ENCODE measurements around the gene KDELR1.
"Not testable (repeated sequence)": the region's sequence is repeated elsewhere in the genome, so short reads cannot be mapped to it uniquely, and the experiment has no call there.

The KDELR1 gene

DNA sequence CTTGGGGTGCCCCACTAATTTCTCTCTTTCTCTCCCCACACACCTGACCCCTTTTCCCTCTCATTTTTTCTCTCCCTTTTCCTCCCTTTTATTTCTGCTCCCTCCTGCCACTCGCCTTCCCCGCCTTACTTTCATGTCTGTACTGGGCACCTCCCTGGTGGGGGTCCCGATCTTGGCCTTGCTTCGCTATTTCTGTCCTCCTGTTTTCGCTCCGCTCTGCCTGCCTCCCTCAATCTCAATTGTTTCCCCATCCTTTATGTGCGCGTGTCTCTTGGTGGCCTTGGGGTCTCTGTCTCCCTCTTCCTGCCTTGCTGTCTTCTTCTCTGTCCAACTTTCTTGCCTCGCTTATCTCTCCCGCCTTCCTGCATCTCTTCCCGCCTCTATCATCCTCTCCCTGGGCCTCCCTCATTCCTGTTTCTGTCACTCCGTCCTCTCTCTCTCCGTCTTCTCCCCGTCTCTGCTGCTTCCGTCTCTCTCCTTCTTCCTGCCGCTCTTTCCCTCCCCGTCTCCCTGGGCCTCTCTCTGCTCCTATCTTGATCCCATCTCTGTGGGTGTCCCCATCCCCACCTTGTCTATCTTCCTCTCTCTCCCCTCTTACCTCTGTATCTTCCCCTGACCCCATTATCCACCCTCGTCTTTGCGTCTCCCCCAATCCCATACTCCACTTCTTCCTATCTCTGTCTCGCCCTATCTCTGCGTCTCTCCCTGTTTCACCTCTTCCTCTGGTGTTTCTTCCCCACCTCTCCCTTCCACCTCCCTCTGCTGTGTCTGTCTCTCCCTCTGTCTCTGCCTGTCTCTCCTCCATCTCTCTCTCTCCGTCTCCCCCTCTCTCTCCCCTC lies 6.1 kb upstream of the KDELR1 start:
- FAIRE-seq = no peak

DNA sequence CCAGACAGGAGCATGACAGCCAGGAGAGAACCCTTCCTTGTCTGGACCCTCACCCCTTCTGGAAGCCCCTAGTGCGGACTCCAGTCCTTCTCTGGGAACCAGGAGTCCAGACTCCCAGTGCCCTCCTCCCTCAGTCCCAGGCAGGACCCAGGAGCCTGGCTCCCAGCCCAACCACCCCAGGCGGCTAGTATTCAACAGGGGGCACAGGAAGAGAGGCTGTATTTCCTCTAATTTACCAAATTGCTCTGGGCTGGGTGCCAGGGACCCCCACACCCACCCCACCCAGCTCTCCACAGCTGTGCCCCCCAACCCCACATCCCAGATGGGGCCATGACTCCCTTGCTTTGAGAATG lies 5.4 kb upstream of the KDELR1 start:
- no peak for FAIRE-seq

DNA sequence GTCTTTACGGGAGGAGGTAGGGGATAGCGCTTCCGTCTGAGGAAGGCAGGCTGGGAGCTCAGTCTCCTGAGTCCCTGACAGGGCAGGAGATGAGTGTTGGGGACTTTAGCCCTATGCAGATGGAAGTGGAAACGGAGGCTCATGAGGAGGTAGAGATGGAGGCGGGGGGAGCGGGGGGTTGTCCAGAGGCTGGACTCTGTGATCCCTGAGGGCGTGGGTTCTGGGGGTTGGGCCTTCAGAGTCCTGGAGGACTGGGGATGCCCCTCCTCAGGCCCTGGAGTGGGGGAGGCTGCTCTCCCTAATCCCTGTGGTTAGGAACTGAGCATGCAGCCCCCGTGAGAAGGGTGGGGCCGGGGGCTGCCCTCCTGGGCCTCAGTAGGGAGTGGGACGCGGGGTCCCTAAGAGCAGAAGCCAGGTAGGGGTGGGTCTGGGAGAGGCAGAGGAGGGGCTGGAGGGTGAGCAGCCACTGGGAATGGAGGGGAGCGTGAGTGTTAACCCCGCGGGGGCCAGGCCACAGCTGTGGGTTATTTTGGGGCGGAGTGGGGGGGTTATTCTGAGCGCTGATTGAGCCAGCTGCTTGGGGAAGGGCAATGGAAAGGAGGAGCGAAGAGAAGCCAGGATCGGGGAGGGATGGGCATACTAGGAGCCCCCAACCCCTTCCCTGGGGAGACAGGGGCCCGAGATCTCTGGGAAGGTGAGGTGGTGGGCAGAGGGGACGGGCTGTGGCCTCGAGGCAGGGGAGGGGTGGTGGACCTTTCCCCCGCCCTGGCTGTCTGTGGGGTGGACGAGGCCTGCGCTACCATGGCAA lies 4.9 kb upstream of the KDELR1 start:
- no peak for FAIRE-seq

DNA sequence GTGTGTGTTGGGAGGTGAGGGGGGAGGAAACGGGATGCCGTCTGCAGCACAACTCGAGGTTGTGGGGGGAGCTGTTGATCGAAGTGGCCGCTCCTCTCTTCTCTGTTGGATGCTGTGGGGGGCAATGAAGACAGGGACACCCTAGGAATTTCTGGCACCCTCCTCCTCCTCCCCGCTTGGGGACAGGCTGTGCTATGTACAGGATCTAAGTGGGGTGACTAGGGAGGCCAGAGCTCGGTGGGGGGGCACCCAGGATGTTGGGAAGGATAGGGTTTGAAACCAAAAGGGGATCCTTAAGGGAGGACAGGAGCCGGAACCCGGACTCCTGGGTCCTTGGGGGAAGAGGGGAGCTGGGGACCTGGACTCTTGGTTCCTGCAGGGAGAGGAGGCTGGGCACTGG lies 4.1 kb upstream of the KDELR1 start:
- FAIRE-seq = no peak

DNA sequence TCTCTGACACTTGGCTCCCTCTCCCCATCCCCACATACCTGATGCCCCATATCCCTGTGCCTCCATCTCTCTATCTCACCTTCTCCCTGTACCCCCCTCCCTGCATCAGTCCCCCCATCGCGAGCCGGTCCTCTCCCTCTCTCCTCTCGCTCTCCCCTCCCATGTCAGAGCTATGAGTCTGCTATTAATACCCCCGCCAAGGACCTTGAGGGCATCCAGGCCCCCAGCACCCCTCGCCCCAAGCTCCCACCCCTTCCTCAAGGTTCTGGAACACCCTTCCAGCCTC lies 3.8 kb upstream of the KDELR1 start:
- FAIRE-seq = no peak

DNA sequence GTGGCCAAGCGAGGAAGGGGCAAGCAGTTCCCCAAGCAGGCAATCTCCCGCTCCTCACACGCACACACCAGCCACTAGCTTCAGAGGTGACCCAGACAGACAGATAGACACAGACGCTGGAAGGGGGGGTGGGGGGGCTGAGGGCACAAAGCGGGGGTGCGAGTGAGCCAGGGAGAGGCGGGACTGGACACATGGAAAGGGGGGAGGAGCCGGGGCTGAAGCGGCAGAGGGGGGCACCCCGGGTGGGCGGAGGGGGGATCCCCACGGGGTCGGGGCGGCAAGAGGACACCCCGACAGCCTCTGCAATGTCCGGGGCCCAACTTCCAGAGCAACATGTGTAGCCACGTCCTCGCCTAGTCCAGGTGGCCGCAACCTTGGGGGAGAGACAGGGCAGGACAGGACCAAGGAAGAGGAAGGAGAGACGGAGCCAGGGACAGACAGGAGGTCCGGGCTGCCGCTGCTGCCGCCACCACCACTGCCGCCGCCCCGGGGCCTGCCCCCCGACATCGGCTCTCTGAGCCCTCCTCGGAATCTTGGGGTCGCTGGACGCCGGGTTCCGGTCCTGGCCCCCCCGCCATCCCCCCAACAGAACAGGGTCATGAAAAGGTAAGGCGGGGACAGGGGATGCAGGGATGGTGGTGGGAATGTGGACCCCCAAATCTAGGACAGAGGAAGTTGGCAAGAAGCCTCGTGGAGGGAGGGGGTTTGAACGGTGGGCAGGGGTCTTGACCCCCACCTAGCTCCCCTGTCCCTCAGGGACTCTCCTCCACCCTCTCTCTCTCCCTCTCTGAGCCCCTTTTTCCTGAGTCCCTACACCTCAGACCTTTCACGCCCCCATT lies 3.2 kb upstream of the KDELR1 start:
- no peak for FAIRE-seq

DNA sequence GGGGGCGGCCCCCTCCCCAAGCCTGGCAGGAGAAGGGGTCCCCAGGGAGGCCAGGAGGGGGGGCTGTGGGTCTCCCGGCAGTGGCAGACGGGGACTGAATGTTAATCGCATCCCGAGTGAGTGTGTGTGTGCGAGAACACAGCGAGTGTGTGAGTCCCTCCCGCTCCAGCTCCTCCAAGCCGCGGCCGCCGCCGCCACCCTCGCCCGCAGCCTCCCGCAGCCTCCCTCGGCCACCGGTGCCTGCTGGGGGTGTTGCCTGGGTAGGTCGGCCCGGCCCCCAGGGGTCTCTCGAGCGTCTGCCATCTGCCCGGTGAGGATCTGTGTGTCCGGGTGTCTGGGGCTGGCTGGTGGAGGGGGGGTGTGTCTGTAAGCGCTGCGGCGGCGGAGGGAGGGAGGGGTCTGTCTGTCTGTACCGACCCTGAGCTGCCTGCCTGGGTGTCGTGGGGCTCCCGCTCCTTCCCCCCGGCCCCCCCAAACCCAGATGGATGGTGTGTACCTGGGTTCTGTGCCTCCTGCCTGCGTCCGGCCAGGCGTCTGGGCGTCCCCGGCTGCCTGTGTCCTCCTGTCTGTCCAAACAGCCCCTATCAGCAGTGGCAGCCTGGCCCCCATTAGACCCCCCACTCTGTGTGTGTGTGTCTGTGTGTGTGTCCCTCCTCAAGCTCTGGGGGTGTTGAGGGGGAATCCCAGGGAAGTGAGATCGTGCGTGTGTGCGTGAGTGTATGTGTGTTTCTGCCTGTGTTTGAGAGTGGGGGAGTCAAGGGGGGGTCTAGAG lies 2.4 kb upstream of the KDELR1 start, which contains the start of gene GRIN2D:
Gene GRIN2D (plus strand): TSS at position 110 of the 772 bp plus-strand sequence. CDS start 4,725 bp downstream, outside the sequence.
- FAIRE-seq = no peak

DNA sequence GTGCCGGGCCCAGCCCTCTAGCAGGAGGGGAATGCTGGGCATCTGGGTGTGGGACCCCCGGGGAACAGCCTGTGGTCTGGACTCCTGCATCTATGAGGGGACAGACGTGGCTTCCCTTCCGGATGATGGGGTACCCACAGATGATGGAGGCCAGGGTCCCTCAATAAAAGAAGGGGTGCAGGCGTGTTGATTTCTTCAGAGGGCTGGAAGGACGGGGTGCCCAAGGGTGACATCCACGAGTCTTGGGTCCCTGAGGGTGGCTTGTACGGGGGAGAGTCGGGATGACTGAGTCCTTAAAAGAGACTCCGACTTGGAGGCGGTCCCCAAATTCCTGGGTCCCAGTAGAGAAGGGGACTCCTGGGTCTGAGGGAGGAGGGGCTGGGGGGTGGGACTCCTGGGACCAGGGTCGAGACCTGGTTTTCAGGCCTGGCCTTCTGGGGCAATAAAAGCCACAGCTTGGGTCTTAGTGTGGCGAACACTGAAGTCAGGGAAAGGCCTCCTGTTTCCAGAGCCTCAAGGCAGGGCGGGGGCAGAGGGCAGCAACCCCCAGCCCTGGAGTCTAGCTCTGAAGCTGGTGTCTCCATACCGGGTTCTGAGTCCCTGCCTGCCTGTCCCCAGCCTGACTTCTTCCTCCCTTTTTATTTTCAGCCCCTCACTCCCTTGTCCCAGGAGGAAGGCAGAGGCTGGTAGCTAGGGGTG lies 1.7 kb upstream of the KDELR1 start:
- no peak for FAIRE-seq

DNA sequence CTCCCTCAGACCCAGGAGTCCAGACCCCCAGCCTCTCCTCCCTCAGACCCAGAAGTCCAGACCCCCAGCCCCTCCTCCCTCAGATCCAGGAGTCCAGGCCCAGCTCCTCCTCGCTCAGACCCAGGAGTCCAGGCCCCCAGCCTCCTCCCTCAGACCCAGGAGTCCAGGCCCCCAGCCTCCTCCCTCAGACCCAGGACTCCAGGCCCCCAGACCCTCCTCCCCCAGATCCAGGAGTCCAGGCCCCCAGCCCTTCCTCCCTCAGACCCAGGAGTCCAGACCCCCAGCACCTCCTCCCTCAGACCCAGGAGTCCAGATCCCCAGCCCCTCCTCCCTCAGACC lies 624 bp upstream of the KDELR1 start:
- FAIRE-seq = not testable (repeated sequence)

DNA sequence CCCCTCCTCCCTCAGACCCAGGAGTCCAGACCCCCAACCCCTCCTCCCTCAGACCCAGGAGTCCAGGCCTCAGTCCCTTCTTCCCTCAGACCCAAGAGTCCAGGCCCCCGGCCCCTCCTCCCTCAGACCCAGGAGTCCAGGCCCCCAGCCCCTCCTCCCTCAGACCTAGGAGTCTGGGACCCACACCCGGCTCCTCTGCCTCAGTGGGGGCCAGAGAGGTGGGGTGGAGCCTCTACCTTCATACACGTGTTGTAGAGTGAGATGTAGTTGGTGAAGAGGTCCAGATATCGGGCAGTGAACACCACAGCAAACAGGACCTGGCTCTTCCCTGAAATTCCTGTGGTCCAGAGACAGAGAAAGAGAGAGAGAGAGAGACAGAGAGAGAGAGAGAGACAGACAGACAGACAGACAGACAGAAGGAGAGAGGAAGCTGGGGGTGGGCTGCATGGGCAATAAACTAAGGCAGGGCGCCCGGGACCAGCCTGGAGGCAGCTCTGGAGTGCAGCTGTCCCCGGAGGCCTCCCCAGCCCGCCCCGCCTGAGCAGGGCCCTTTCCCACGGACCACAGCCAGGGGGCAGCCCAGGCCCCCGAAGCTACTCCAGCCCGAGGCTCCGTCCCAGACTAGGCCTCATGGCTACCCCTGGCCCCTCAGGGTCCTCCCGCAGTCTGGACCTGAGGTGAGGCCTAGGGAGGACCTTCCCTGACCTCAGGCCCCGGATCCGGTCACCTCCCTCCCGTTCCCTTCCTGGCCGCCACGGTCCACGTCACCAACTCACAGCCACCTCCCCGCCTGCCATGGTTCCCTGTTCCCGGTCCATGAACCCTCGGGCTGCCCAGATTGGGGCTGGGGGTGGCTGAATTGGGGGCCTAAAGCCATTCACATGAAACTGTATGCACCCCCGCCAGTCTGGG lies 907 bp downstream of the KDELR1 start:
- FAIRE-seq = peak; percentile 95

DNA sequence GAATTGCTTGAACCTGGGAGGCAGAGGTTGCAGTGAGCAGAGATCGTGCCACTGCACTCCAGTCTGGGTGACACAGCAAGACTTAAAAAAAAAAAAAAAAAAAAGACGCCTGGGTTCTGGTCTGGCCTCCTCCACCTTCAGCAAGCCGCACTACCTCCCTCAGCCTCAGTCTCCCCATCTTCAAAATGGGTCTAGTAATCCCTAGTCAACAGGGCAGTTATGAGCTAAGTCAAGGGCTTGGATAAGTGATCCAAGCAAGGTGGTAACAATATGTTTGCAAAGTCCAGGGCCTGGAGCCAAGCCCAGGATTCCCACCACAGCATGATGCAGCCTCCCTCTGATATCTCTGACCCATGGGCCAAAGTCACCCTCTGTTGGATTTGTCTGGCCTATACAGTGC lies 4.4 kb downstream of the KDELR1 start:
- FAIRE-seq = no peak

DNA sequence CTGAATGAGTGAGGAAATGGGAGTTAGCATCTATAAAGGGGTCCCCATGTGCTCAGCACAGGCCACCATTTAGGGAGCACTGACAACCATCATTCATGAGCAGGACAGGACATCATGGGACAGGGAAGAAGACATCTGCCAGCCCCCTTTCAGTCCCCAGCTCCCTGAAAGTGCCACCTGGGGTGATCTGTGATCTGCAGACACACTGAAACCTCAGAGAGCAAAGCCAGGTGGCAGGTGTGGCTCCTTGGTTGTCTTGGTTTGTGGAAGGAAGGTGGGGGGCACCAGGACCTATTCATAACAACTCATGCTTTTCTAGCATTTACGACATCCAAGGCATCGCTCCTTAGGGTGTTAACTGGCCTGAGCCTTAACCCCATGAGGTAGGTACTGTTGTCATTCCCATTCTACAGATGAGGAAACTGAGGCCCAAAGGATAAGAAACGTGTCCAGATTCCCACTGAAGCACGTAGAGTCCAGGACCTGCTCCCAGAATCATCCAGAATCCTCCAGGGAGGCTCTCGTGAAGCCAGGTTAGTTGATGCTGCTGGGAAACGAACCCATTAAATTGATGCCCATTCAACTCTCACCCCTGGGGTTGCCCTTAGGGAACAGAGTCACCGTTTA lies 5.8 kb downstream of the KDELR1 start:
- no peak for FAIRE-seq

DNA sequence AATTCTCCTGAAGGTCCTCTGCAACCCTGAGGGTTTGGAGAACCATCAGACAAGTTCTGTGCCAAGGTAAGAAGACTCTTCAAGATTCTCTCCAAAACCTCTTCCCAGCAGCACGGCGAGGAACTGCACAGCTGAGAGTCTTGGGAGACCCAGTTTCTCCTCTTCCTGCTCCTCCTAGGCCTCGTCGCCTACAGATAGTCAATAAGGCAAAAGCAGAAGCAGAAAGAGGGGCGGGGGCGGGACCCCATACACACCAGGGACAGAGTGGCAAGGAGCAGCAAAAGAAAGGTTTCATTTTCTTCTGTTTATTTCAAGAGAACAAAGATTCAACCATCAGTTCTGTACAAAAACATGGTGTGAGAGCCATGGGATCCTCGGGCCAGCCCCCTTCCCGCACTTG lies 9.1 kb downstream of the KDELR1 start:
- FAIRE-seq = no peak

DNA sequence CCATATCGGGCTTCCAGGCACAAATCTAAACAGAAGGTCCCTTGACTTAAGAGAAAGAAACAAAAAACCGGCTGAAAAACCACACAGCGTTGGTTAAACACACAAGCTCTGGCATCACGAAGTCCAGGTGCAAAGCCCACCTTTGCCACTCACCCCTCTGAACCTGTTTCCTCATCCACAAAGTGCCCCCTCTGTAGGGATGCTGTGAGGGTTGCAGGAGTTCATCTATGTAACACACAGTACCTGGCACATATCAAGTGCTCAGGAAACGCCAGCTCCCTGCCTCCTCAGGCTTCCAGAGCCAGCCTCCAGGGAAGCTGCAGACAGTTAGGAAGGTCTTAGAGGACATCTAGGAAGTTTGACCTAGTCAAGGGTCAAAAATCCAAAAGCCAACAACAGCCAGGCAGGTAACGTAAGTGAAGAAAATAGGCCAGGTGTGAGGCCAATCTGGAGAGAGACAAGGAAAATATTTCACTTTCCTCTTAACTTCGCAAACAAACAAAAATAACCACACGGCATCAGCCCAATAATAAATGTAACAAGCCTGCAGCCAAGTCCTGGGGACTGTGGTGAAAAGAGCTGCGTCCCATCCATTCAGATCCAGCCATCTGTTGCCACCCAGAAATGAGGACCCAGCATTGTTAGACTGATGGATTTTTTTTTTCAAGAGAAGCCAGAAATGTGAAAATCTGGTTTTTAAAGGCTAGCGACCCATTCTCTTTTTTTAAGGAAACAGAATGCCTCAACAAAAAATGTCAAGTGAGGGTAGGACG lies 10.0 kb downstream of the KDELR1 start:
- no peak for FAIRE-seq

DNA sequence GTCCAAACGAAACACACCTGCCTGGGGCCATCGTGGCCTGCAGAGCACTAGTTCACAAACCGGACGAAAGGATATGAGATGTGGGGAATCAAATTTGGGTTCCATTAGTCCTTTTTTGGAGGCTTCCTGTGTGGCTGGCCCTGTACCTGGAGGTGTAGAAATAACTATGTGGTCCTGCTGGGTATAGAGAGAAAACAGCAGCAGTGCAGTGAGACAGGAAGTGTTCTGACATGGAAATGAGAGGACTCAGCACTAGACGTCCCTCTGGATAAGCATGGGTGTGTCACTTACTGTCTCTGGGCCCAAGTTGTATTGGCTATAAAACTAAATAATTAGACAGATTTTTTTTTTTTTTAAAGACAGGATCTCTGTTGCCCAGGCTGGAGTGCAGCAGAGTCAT lies 12.3 kb downstream of the KDELR1 start:
- FAIRE-seq = no peak

DNA sequence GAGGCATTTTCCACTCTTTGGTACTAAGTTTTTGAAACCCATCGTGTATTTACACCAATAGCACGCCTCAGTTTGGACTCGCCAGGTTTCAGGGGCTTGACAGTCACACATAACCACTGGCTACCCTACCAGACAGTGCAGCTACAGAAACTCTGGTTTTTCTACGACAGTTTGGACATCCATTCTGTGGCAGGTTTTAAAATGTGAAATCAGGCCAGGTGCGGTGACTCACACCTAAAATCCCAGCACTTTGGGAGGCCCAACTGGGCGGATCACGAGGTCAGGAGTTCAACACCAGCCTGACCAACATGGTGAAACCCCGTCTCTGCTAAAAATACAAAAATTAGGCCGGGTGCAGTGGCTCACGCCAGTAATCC lies 13.2 kb downstream of the KDELR1 start:
- FAIRE-seq = no peak

DNA sequence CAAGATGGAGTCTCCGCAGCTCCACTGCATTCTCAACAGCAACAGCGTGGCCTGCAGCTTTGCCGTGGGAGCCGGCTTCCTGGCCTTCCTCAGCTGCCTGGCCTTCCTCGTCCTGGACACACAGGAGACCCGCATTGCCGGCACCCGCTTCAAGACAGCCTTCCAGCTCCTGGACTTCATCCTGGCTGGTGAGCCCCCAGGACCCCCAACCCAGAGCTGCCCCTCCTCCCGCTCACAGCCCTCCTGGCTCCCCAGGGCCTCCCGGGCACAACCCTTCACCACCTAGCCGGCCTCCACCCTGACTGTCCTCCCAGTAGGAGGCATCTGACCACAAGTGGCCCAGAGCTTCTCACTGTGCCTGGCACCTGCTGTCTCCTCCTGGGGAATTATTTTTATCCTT lies 17.8 kb downstream of the KDELR1 start:
- no peak for FAIRE-seq

DNA sequence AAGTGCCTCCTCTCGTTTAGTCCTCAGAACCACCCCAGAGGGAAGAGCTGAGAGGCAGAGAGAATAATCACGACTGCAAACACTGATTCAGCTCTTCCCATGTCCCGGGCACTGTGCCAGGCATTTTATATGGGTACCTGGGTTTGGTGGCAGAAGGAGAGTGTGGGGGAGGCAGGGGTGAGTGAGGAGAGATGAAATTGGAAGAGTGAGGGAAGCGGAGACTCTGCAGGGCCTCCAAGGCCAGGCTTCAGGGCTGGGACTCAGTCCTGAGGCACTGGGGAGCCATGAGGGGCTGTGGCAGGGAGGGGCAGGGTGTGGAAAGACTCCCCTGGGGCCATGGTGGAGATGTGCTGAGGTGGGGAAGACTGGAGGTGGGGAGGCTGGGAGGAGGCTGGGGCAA lies 18.4 kb downstream of the KDELR1 start:
- no peak for FAIRE-seq

DNA sequence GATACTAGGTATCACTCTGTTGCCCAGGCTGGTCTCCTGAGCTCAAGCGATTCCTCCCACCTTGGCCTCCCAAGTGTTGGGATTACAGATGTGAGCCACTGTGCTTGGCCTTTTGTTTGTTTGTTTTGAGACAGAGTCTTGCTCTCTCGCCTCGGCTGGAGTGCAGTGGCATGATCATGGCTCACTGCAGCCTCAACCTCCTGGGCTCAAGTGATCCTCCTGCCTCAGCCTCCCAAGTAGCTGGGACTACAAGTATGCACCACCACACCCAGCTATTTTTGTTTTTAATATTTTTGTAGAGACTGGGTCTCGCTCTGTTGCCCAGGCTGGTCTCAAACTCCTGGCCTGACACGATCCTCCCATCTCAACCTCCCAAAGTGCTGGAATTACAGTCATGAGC lies 19.6 kb downstream of the KDELR1 start:
- not testable (repeated sequence) for FAIRE-seq

DNA sequence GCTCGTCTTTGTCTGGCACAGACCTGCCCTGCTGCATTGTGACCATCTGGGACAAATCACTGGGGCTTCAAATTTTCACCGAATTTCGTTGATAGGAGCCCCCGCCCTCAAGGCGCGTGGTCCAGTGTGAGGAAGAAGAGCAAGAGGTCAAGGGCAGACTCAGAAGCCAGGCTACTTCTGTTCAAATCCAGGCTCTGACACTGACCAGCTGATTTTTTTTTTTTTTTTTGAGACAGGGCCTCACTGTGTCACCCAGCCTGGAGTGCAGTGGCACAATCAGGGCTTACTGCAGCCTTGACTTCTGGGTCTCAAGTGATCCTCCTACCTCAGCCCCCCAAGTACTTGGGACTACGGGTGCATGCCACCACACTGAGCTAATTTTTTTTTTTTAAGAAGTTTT lies 20.0 kb downstream of the KDELR1 start:
- no peak for FAIRE-seq

Data from endometrium (tissue), 2 donors.